IPS-20b (cell line): Measurements from ENCODE around the gene RNASET2.
"Not testable (repeated sequence)": the region's sequence is repeated elsewhere in the genome, so short reads cannot be mapped to it uniquely, and the experiment has no call there.

ENCODE experiments used
- H3K27ac ChIP-seq: one replicate; pipeline ENCODE4 v1.5.1; 2013; ENCODE audit warnings: low read length
- H3K27me3 ChIP-seq: 2 replicates; pipeline ENCODE4 v1.6.1; 2013; ENCODE audit warnings: mild to moderate bottlenecking, low read length, inconsistent platforms; ENCODE audit not compliant: insufficient read depth
- H3K36me3 ChIP-seq: 2 replicates; pipeline ENCODE4 v1.6.1; 2013; ENCODE audit warnings: low read depth, mild to moderate bottlenecking, inconsistent platforms, low read length, moderate library complexity; ENCODE audit not compliant: insufficient read depth
- H3K4me1 ChIP-seq: 2 replicates; pipeline ENCODE4 v1.6.1; 2013; ENCODE audit warnings: mild to moderate bottlenecking, control low read depth, inconsistent platforms, low read length, moderate library complexity; ENCODE audit not compliant: insufficient read depth
- H3K4me3 ChIP-seq: 2 replicates; pipeline ENCODE4 v1.5.1; 2013; ENCODE audit warnings: mild to moderate bottlenecking, low read length, inconsistent platforms
- H3K9ac ChIP-seq: 2 replicates; pipeline ENCODE4 v1.6.1; 2013; ENCODE audit warnings: low read depth, mild to moderate bottlenecking, inconsistent platforms, low read length, moderate library complexity
- H3K9me3 ChIP-seq: 2 replicates; pipeline ENCODE4 v1.6.1; 2013; ENCODE audit warnings: mild to moderate bottlenecking, low read depth, low read length, inconsistent platforms; ENCODE audit not compliant: insufficient read depth

The RNASET2 gene

GRCh38 chr6:166924531-166924930, 31.8 kb downstream of the RNASET2 start:
- Histone ChIP-seq H3K4me1 (no peaks in the 10 kb centered on the region), H3K4me3 (no peak overlapping the region), H3K9me3 (no peaks in the 10 kb centered on the region), H3K36me3 (peaks cover 12% of the 10 kb centered on the region; the same call in 1 of the 2 replicates), H3K27me3 (no peaks in the 10 kb centered on the region), H3K9ac (no peak overlapping the region), H3K27ac (no peak overlapping the region)

- Histone ChIP-seq H3K27ac (no peak overlapping the region), H3K4me1 (no peaks in the 10 kb centered on the region), H3K27me3 (no peaks in the 10 kb centered on the region), H3K9me3 (no peaks in the 10 kb centered on the region), H3K4me3 (no peak overlapping the region), H3K36me3 (no peaks in the 10 kb centered on the region), H3K9ac (no peak overlapping the region)
Measured at GRCh38 chr6:166922937-166923336, 33.4 kb downstream of the RNASET2 start.

- H3K36me3 ChIP-seq = no peaks in the 10 kb centered on the region
- no peak overlapping the region for H3K9ac ChIP-seq
- no peaks in the 10 kb centered on the region for H3K9me3 ChIP-seq
- no peaks in the 10 kb centered on the region for H3K4me1 ChIP-seq
- no peak overlapping the region for H3K4me3 ChIP-seq
- no peaks in the 10 kb centered on the region for H3K27me3 ChIP-seq
- no peak overlapping the region for H3K27ac ChIP-seq
Measured at GRCh38 chr6:166921570-166921969, 34.8 kb downstream of the RNASET2 start.

GRCh38 chr6:166916824-166917223, 39.5 kb downstream of the RNASET2 start:
- H3K27me3 ChIP-seq = no peaks in the 10 kb centered on the region
- 0 out of 2 replicates have a peak, but pooled peaks cover 3% of the 10 kb centered on the region for H3K9me3 ChIP-seq
- no peaks in the 10 kb centered on the region for H3K36me3 ChIP-seq
- H3K9ac ChIP-seq = no peak overlapping the region
- peaks cover 4% of the 10 kb centered on the region; the same call in 1 of the 2 replicates for H3K4me1 ChIP-seq
- no peak overlapping the region for H3K27ac ChIP-seq
- H3K4me3 ChIP-seq = no peak overlapping the region

- not testable (repeated sequence) for H3K9ac ChIP-seq, H3K9me3 ChIP-seq, H3K4me3 ChIP-seq, H3K36me3 ChIP-seq, H3K4me1 ChIP-seq, H3K27me3 ChIP-seq, H3K27ac ChIP-seq
Measured at GRCh38 chr6:166915484-166915883, 40.9 kb downstream of the RNASET2 start.

- not testable (repeated sequence) for H3K27ac ChIP-seq
Measured at GRCh38 chr6:166914952-166915351, 41.4 kb downstream of the RNASET2 start.

GRCh38 chr6:166911248-166911677, 45.1 kb downstream of the RNASET2 start:
- H3K27me3 ChIP-seq = no peaks in the 10 kb centered on the region
- H3K4me1 ChIP-seq = peaks cover 4% of the 10 kb centered on the region; the same call in 1 of the 2 replicates
- no peak overlapping the region for H3K27ac ChIP-seq
- H3K4me3 ChIP-seq = no peak overlapping the region
- H3K36me3 ChIP-seq = no peaks in the 10 kb centered on the region
- 0 out of 2 replicates have a peak, but pooled peaks cover 3% of the 10 kb centered on the region for H3K9me3 ChIP-seq
- no peak overlapping the region for H3K9ac ChIP-seq

More at GRCh38 chr6:166914952-166915351, 41.4 kb downstream of the RNASET2 start:
- H3K4me1 ChIP-seq, H3K27me3 ChIP-seq, H3K4me3 ChIP-seq, H3K9ac ChIP-seq, H3K9me3 ChIP-seq, H3K36me3 ChIP-seq: not testable (repeated sequence)

GRCh38 chr6:166910601-166911000, 45.7 kb downstream of the RNASET2 start:
- no peaks in the 10 kb centered on the region for H3K4me1 ChIP-seq
- H3K27me3 ChIP-seq = no peaks in the 10 kb centered on the region
- H3K27ac ChIP-seq = no peak overlapping the region
- no peaks in the 10 kb centered on the region for H3K36me3 ChIP-seq
- H3K9me3 ChIP-seq = 0 out of 2 replicates have a peak, but pooled peaks cover 3% of the 10 kb centered on the region
- no peak overlapping the region for H3K4me3 ChIP-seq
- no peak overlapping the region for H3K9ac ChIP-seq

- Histone ChIP-seq H3K4me1 (peaks cover 6% of the 10 kb centered on the region; the same call in 1 of the 2 replicates), H3K4me3 (no peak overlapping the region), H3K27me3 (no peaks in the 10 kb centered on the region), H3K9ac (no peak overlapping the region), H3K9me3 (no peaks in the 10 kb centered on the region), H3K27ac (no peak overlapping the region), H3K36me3 (no peaks in the 10 kb centered on the region)
Measured at GRCh38 chr6:166908811-166909210, 47.5 kb downstream of the RNASET2 start.

GRCh38 chr6:166907871-166908806, 48.2 kb downstream of the RNASET2 start:
- no peaks in the 10 kb centered on the region for H3K9me3 ChIP-seq
- no peak overlapping the region for H3K27ac ChIP-seq
- no peaks in the 10 kb centered on the region for H3K36me3 ChIP-seq
- H3K4me3 ChIP-seq = no peak overlapping the region
- no peaks in the 10 kb centered on the region for H3K27me3 ChIP-seq
- H3K9ac ChIP-seq = no peak overlapping the region
- H3K4me1 ChIP-seq = peaks cover 6% of the 10 kb centered on the region; the same call in 1 of the 2 replicates

- no peak overlapping the region for H3K27ac ChIP-seq
- H3K9me3 ChIP-seq = no peaks in the 10 kb centered on the region
- H3K27me3 ChIP-seq = no peaks in the 10 kb centered on the region
- H3K36me3 ChIP-seq = no peaks in the 10 kb centered on the region
- H3K9ac ChIP-seq = no peak overlapping the region
- H3K4me3 ChIP-seq = no peak overlapping the region
- peaks cover 6% of the 10 kb centered on the region; the same call in 1 of the 2 replicates for H3K4me1 ChIP-seq
Measured at GRCh38 chr6:166907373-166907841, 48.9 kb downstream of the RNASET2 start.
